ENCODE results near the gene TSC2.
"Not testable (repeated sequence)": the region's sequence is repeated elsewhere in the genome, so short reads cannot be mapped to it uniquely, and the experiment has no call there.

- TF ChIP-seq CTCF (conservative IDR thresholded peaks at IDR 0.05); EZH2 (IDR thresholded peaks at IDR 0.05; ENCODE audit: low read depth): not testable (repeated sequence)
Observed at GRCh38 chr16:2125609-2126008, 77.8 kb downstream of the TSC2 start.
